Dendritic cell treated with granulocyte-macrophage colony-stimulating factor and Interleukin-4, amounts not matched to agents 40 ng/mL and 50 ng/mL, for 4 days (primary cell): ENCODE results near the gene LRRIQ4.
A peak's percentile ranks its signal among the peaks of the same experiment; 100 is the strongest.

Source experiments
- H3K27ac Mint-ChIP-seq: one replicate; pipeline ENCODE4 v1.8.0; 2022; ENCODE audit warnings: mild to moderate bottlenecking, mixed read lengths
- H3K27me3 Mint-ChIP-seq: one replicate; pipeline ENCODE4 v1.8.0; 2022; ENCODE audit warnings: mild to moderate bottlenecking, mixed read lengths
- H3K36me3 Mint-ChIP-seq: one replicate; pipeline ENCODE4 v1.8.0; 2022; ENCODE audit warnings: low read depth, mixed read lengths
- H3K4me1 Mint-ChIP-seq: one replicate; pipeline ENCODE4 v1.8.0; 2022; ENCODE audit warnings: low read depth, mixed read lengths
- H3K4me3 Mint-ChIP-seq: one replicate; pipeline ENCODE4 v1.8.0; 2022; ENCODE audit warnings: mild to moderate bottlenecking, moderate library complexity, mixed read lengths
- H3K9me3 Mint-ChIP-seq: one replicate; pipeline ENCODE4 v1.8.0; 2022; ENCODE audit warnings: mixed read lengths
- intact Hi-C: fragments of 100-400 bp; cut with micrococcal nuclease; formaldehyde crosslinking; loops from one replicate; pipeline ENCODE4 v1.15.0; 2022

Gene LRRIQ4

GRCh38 chr3:169850618-169851017, 37.9 kb downstream of the LRRIQ4 start:
- H3K4me3 Mint-ChIP-seq = no peak overlapping the region
- no peaks in the 10 kb centered on the region for H3K4me1 Mint-ChIP-seq
- no peaks in the 10 kb centered on the region for H3K36me3 Mint-ChIP-seq
- intact Hi-C loops = no loop called here
- no peak overlapping the region for H3K27ac Mint-ChIP-seq
- peaks cover 2% of the 10 kb centered on the region for H3K27me3 Mint-ChIP-seq
- no peaks in the 10 kb centered on the region for H3K9me3 Mint-ChIP-seq

- intact Hi-C loops = no loop called here
- Mint-ChIP-seq H3K36me3 (no peaks in the 10 kb centered on the region), H3K9me3 (no peaks in the 10 kb centered on the region), H3K27ac (no peak overlapping the region), H3K27me3 (peaks cover 6% of the 10 kb centered on the region), H3K4me1 (no peaks in the 10 kb centered on the region), H3K4me3 (no peak overlapping the region)
These were observed 42.8 kb downstream of the LRRIQ4 start for GRCh38 chr3:169855514-169855913.

GRCh38 chr3:169857811-169858210, 45.1 kb downstream of the LRRIQ4 start:
- Mint-ChIP-seq H3K4me3 (no peak overlapping the region), H3K4me1 (no peaks in the 10 kb centered on the region), H3K36me3 (no peaks in the 10 kb centered on the region), H3K9me3 (no peaks in the 10 kb centered on the region), H3K27ac (no peak overlapping the region), H3K27me3 (peaks cover 13% of the 10 kb centered on the region)
- intact Hi-C loops = no loop called here

GRCh38 chr3:169861871-169862270, 49.2 kb downstream of the LRRIQ4 start:
- no peaks in the 10 kb centered on the region for H3K9me3 Mint-ChIP-seq
- H3K36me3 Mint-ChIP-seq = no peaks in the 10 kb centered on the region
- peaks cover 9% of the 10 kb centered on the region for H3K27me3 Mint-ChIP-seq
- H3K4me1 Mint-ChIP-seq = peaks cover 11% of the 10 kb centered on the region
- intact Hi-C loops = loop anchor here (10.0 kb wide), 2 partner anchors 97 to 233 kb away; partner anchors contain the start of genes ACTRT3 and TERC
- no peak overlapping the region for H3K27ac Mint-ChIP-seq
- H3K4me3 Mint-ChIP-seq = no peak overlapping the region

GRCh38 chr3:169863458-169863899, 50.8 kb downstream of the LRRIQ4 start:
- Mint-ChIP-seq H3K4me3 (no peak overlapping the region), H3K27ac (no peak overlapping the region), H3K36me3 (no peaks in the 10 kb centered on the region), H3K9me3 (no peaks in the 10 kb centered on the region), H3K27me3 (peaks cover 9% of the 10 kb centered on the region), H3K4me1 (peaks cover 11% of the 10 kb centered on the region)
- intact Hi-C loops = loop anchor here (1.0 to 10.0 kb wide), 4 partner anchors 99 to 231 kb away; partner anchors contain the start of genes ACTRT3, GPR160 and TERC

- peaks cover 11% of the 10 kb centered on the region for H3K4me1 Mint-ChIP-seq
These were observed 51.6 kb downstream of the LRRIQ4 start for GRCh38 chr3:169864270-169864669.

GRCh38 chr3:169865176-169865767, 52.6 kb downstream of the LRRIQ4 start:
- intact Hi-C loops = loop anchor here (2.0 to 10.0 kb wide), 3 partner anchors 100 to 230 kb away; partner anchors contain the start of genes ACTRT3, SEC62 and TERC
- Mint-ChIP-seq H3K27ac (peak overlapping the region; percentile 52), H3K27me3 (peaks cover 9% of the 10 kb centered on the region), H3K4me3 (peak overlapping the region; percentile 10), H3K9me3 (no peaks in the 10 kb centered on the region), H3K4me1 (peaks cover 18% of the 10 kb centered on the region), H3K36me3 (no peaks in the 10 kb centered on the region)

More at GRCh38 chr3:169864270-169864669, 51.6 kb downstream of the LRRIQ4 start:
- no peak overlapping the region for H3K4me3 Mint-ChIP-seq
- no peak overlapping the region for H3K27ac Mint-ChIP-seq
- no peaks in the 10 kb centered on the region for H3K9me3 Mint-ChIP-seq
- H3K36me3 Mint-ChIP-seq = no peaks in the 10 kb centered on the region
- intact Hi-C loops = loop anchor here (2.0 to 10.0 kb wide), 3 partner anchors 99 to 231 kb away; partner anchors contain the start of genes ACTRT3, SEC62 and TERC
- peaks cover 9% of the 10 kb centered on the region for H3K27me3 Mint-ChIP-seq

- Mint-ChIP-seq H3K27me3 (peaks cover 2% of the 10 kb centered on the region), H3K9me3 (no peaks in the 10 kb centered on the region), H3K36me3 (no peaks in the 10 kb centered on the region), H3K4me3 (no peak overlapping the region), H3K27ac (no peak overlapping the region), H3K4me1 (peaks cover 23% of the 10 kb centered on the region)
- intact Hi-C loops = loop anchor here (10.0 kb wide), 2 partner anchors 103 to 227 kb away; partner anchors contain the start of genes ACTRT3 and TERC
These were observed 55.0 kb downstream of the LRRIQ4 start for GRCh38 chr3:169867584-169868210.

GRCh38 chr3:169868369-169868768, 55.7 kb downstream of the LRRIQ4 start:
- intact Hi-C loops = loop anchor here (10.0 kb wide), 2 partner anchors 104 to 226 kb away; partner anchors contain the start of genes ACTRT3 and TERC
- H3K27ac Mint-ChIP-seq = no peak overlapping the region

GRCh38 chr3:169869484-169870220, 57.0 kb downstream of the LRRIQ4 start, which contains the start of gene LRRC31:
Gene LRRC31, minus strand, starts transcription at chr3:169869935. Its CDS starts 128 bp downstream, at chr3:169869807.
- Mint-ChIP-seq H3K36me3 (no peaks in the 10 kb centered on the region), H3K4me1 (peaks cover 23% of the 10 kb centered on the region), H3K4me3 (no peak within 1 kb of the TSS), H3K9me3 (no peaks in the 10 kb centered on the region), H3K27me3 (no peaks in the 10 kb centered on the region), H3K27ac (no peak within 1 kb of the TSS)
- intact Hi-C loops = loop anchor here (10.0 kb wide), 2 partner anchors 105 to 225 kb away; partner anchors contain the start of genes ACTRT3 and TERC

More at GRCh38 chr3:169868369-169868768, 55.7 kb downstream of the LRRIQ4 start:
- Mint-ChIP-seq H3K4me3 (no peak overlapping the region), H3K4me1 (peaks cover 23% of the 10 kb centered on the region), H3K36me3 (no peaks in the 10 kb centered on the region), H3K27me3 (peaks cover 2% of the 10 kb centered on the region), H3K9me3 (no peaks in the 10 kb centered on the region)

- Mint-ChIP-seq H3K27me3 (no peaks in the 10 kb centered on the region), H3K27ac (no peak overlapping the region)
- intact Hi-C loops = no loop called here
These were observed 58.6 kb downstream of the LRRIQ4 start for GRCh38 chr3:169871129-169871886.

GRCh38 chr3:169879013-169879557, 66.4 kb downstream of the LRRIQ4 start:
- no peak overlapping the region for H3K27ac Mint-ChIP-seq
- no peak overlapping the region for H3K4me3 Mint-ChIP-seq
- intact Hi-C loops = no loop called here
- H3K4me1 Mint-ChIP-seq = peaks cover 10% of the 10 kb centered on the region
- H3K36me3 Mint-ChIP-seq = no peaks in the 10 kb centered on the region
- no peaks in the 10 kb centered on the region for H3K9me3 Mint-ChIP-seq
- H3K27me3 Mint-ChIP-seq = no peaks in the 10 kb centered on the region

More at GRCh38 chr3:169871129-169871886, 58.6 kb downstream of the LRRIQ4 start:
- peaks cover 23% of the 10 kb centered on the region for H3K4me1 Mint-ChIP-seq
- no peaks in the 10 kb centered on the region for H3K9me3 Mint-ChIP-seq
- H3K4me3 Mint-ChIP-seq = no peak overlapping the region
- no peaks in the 10 kb centered on the region for H3K36me3 Mint-ChIP-seq
